Measurements from ENCODE around the gene RARA.
"Not testable (repeated sequence)": the region's sequence is repeated elsewhere in the genome, so short reads cannot be mapped to it uniquely, and the experiment has no call there.

The RARA gene

GRCh38 chr17:40356990-40357881 lies 48.3 kb downstream of the RARA start:
- no peak for DNase-seq (ENCODE audit: low spot score)

DNA sequence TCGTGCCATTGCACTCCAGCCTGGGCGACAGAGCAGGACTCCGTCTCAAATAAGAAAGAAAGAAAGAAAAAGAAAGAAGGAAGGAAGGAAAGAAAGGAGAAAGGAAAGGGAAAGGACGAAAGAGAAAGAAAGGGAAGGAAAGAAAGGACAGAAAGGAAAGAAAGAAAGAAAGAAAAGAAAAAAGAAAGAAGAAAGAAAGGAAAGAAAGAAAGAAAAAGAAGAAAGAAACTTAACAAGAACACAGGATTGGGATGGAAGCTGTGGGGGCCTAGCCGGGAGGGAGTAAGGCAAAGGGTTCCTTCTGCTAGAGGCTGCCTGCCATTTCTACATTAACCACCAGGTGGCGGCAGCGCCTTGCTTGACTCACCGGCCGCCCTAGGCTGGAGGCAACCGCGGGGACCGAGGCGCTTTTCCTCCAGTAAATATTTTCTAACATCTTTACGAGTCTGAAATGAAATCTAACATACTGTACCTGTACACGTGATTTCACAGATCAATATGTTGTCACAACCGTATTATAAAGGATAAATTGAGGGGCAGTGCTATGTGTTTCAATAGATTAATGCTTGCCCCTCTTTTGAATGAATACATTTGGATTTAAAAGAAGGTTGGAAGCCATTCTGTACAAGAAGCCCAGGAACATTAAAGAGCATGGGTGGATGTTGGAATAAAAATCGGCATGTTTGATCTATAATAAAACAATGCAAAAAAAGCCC lies 49.5 kb downstream of the RARA start:
- peak; percentile 95 for DNase-seq (ENCODE audit: low spot score)

- no peak for DNase-seq (ENCODE audit: low spot score)
Measured at GRCh38 chr17:40360091-40360490, 51.1 kb downstream of the RARA start.

DNA sequence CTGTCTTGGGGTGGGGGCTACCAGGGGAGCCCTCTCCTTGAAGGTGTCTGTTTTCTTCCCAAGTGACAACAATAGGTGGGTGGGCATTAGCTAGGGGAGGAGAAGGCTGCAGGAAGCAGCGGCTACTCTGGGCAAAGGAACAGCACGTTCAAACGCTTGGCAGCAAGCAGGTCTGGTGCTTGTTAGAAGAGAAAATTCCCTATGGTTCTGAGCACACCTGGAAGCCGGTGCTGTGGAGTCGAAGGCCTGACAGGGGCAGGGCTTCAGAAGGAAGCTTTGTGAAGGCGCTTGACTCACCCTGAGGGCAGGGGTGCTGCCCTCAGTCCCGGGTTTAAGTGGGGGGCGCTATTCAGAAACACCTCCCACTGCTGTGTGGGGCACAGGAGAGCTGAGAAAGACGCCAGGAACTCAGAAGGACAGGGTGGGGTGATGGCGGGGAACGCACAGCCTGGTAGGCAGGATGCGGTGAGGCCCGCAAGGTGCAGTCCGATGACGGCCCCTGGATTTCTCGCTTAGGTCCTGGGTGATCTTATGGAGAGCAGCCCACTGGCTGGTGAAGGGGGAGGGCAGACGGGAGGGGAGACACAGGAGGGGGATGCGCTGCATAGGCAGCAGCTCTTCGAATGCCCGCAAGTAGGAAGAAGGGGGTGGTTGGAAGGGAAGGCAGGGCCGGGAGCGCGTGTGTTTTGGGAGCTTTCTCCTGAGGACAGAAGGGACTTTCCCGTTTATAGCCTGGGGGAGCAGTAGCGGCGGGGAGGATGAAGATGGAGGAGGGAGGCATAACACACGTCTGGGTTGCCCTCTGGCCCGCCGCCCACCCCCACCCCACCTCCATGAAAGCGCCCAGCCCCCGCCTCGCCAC lies 52.3 kb downstream of the RARA start:
- DNase-seq (ENCODE audit: low spot score) = no peak

- no peak for DNase-seq (ENCODE audit: low spot score)
Measured at GRCh38 chr17:40361925-40362695, 53.1 kb downstream of the RARA start.

DNA sequence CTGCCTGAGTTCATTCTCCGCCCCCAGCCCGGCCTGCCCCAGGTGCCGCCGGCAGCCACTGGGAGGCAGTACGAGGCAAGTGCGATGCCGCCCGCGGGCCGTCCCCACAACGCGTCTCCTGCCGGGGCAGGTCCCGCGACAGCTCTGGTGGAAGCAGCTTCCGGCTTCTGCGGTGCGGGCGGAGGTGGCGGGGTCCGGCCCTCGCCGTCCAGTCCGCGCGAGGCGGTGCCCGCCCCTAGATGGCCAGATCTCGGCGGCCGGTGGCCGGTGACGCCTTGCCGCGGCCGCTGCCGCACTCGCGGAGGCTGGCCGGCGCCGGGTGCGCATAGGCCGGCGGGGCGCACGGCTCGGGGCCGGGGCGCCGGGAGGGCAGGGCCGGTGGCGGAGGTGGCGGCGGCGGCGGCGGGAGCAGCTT lies 53.7 kb downstream of the RARA start:
- DNase-seq (ENCODE audit: low spot score) = peak; percentile 95

GRCh38 chr17:40363111-40363827 lies 54.3 kb downstream of the RARA start:
- DNase-seq (ENCODE audit: low spot score) = peak; percentile 78

- DNase-seq (ENCODE audit: low spot score) = peak; percentile 67
Measured at GRCh38 chr17:40364121-40364861, 55.3 kb downstream of the RARA start, which contains the start of gene GJD3. Gene GJD3, minus strand, starts transcription at chr17:40364737. Its CDS starts 922 bp downstream, at chr17:40363815.

GRCh38 chr17:40364906-40365305 lies 55.9 kb downstream of the RARA start:
- DNase-seq (ENCODE audit: low spot score) = no peak

GRCh38 chr17:40366076-40366860 lies 57.3 kb downstream of the RARA start:
- no peak for DNase-seq (ENCODE audit: low spot score)

GRCh38 chr17:40366861-40367518 lies 58.0 kb downstream of the RARA start:
- no peak for DNase-seq (ENCODE audit: low spot score)

- DNase-seq (ENCODE audit: low spot score) = not testable (repeated sequence)
Measured at GRCh38 chr17:40367728-40368127, 58.7 kb downstream of the RARA start.

GRCh38 chr17:40369923-40370322 lies 60.9 kb downstream of the RARA start:
- no peak for DNase-seq (ENCODE audit: low spot score)

DNA sequence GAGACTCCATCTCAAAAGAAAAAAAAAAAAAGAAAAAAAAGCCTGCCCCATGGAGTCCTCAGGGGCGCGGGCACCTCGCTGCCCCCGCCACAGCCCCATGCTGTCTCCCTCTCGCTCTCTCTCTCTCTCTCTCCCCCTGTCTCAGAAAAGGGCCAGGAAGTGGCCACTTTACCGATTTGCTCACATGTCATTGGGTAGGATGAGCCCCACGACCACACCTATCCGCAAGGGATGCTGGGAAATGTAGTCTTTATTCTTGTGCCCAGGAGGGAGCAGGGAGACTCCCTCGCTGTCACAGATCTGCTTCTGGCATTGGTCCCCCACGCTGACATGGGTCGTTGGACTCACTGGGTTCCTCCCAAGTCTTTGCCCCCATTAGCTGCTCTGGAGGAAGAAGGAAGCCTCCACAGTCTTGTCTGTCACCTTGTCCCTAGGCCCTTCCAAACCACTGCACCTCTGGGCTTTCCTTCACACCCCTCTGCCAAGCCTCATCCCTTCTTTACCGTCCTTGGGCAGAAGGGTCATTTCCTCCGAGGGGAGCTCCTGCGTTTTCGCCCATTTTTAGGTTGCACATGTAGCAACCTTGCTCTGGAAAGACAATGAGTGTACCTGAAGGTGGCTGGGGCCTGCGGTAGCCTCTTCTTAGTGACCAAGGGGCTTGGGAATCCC lies 62.4 kb downstream of the RARA start:
- no peak for DNase-seq (ENCODE audit: low spot score)

DNA sequence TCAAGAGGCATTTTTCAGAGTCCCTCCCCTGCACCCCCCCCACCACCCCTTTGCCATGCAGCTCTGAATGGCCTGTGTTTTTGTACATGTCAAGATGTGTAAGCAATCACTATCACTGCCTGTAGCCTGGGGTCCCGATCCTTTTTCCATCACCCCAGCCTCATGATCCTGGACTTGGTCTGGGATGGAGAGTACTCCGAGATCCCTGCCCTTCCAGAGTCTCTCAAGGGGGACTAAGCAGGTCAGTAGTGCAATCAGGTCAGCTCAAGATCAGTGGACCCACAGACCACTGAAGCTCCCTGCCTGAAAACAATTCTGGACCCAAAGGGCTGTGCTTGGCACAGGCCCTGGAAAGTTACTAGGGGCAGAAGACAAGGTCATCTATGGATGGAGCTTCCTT lies 63.1 kb downstream of the RARA start:
- DNase-seq (ENCODE audit: low spot score) = no peak

DNA sequence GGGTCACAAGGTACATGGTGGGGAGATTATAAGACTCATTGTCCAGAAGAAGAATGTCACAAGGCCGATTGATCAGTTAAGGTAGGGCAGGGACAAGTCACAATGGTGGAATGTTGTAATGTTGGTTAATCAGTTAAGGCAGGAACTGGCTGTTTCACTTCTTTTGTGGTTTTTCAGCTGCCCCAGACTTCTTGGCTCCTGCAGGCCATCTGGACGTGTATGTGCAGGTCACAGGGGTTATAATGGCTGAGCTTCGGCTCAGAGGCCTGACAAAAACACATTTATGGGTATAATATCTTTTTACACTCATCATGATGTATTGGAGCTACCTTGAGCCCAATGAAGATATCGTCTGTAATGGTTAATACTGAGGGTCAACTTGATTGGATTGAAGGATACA lies 63.7 kb downstream of the RARA start:
- DNase-seq (ENCODE audit: low spot score) = not testable (repeated sequence)

- DNase-seq (ENCODE audit: low spot score) = no peak
Measured at GRCh38 chr17:40373324-40373723, 64.3 kb downstream of the RARA start.

- DNase-seq (ENCODE audit: low spot score) = no peak
Measured at GRCh38 chr17:40373999-40374398, 65.0 kb downstream of the RARA start.

Measured in ecto neural progenitor cell (in vitro differentiated cells).